A549 (cell line): ENCODE results near the gene JADE3. TPM values are rescaled to one million over a fixed set of nuclear protein-coding genes. Genes with fewer than 3 reads are reported as not detected.

Source experiments
- ATAC-seq, 2 experiments: fragments of 200-7000 bp in 1 of 2; fragments of >200 bp in 1 of 2; cut with Nextera tagmentation in 1 of 2; cut with Tn5 transposase in 1 of 2; 3 replicates each; pipeline versions ENCODE4 v1.8.0 to v1.9.1; 2018 to 2020; ENCODE audit warnings: mild to moderate bottlenecking in 1 of 2, moderate library complexity in 1 of 2
- CTCF ChIA-PET: fragments of 300-600 bp; sonication (Branson Sonifier 250); formaldehyde crosslinking; extraction: SDS; loops from one replicate; lab custom pipeline; 2021; ENCODE audit warnings: antibody characterized with exemption, inconsistent platforms; lab: Yijun Ruan, JAX
- POLR2A ChIA-PET: fragments of 350-600 bp; formaldehyde crosslinking; extraction: SDS; loops from one replicate; lab custom pipeline; 2021; ENCODE audit warnings: antibody characterized with exemption, inconsistent platforms; lab: Yijun Ruan, JAX
- DNase-seq, 2 experiments: peaks; one replicate each; pipeline versions ENCODE4 v3.0.0 to v3.0.0-alpha.2; 2011 to 2016; ENCODE audit warnings: low read depth in 1 of 2, low spot score in 1 of 2
- FAIRE-seq: peaks from 2 replicates; lab custom pipeline; 2011; peaks lifted over from hg19 to GRCh38; lab: Jason Lieb, UNC
- H3K27ac ChIP-seq, 2 experiments: fragments of >200 bp; sonication (Bioruptor Twin); formaldehyde crosslinking; 3 replicates each; pipeline ENCODE4 v1.5.1; 2016 to 2017
- H3K4me1 ChIP-seq: fragments of >200 bp; sonication (Bioruptor Twin); formaldehyde crosslinking; 3 replicates; pipeline ENCODE4 v1.6.1; 2016
- H3K4me2 ChIP-seq: fragments of >200 bp; sonication (Bioruptor Twin); formaldehyde crosslinking; 3 replicates; pipeline ENCODE4 v1.6.1; 2016
- H3K4me3 ChIP-seq: fragments of >200 bp; sonication (Bioruptor Twin); formaldehyde crosslinking; 3 replicates; pipeline ENCODE4 v1.5.1; 2016
- H3K9me3 ChIP-seq: fragments of >200 bp; sonication (Bioruptor Twin); formaldehyde crosslinking; 3 replicates; pipeline ENCODE4 v1.6.1; 2016
- BHLHE40 ChIP-seq: IDR thresholded peaks from 2 replicates; pipeline ENCODE4 v1.6.1; 2012; ENCODE audit warnings: low read depth, low read length, inconsistent platforms
- CBX2 ChIP-seq: fragments of 200-600 bp; sonication (generic); IDR thresholded peaks from 2 replicates; pipeline ENCODE4 v1.6.1; 2016; ENCODE audit warnings: low read depth, mild to moderate bottlenecking, borderline replicate concordance
- EHF ChIP-seq: fragments of 250-450 bp; sonication (Bioruptor Pico); IDR thresholded peaks from 2 replicates; pipeline ENCODE4 v1.5.0; 2020; ENCODE audit warnings: mild to moderate bottlenecking
- FOXS1 ChIP-seq: fragments of 250-450 bp; sonication (Bioruptor Pico); IDR thresholded peaks from 2 replicates; pipeline ENCODE4 v1.5.0; 2020; ENCODE audit warnings: mild to moderate bottlenecking, moderate library complexity
- GATA3 ChIP-seq: IDR thresholded peaks from 2 replicates; pipeline ENCODE4 v1.6.1; 2012; ENCODE audit warnings: borderline replicate concordance
- HDAC2 ChIP-seq: fragments of 200-600 bp; sonication (generic); IDR thresholded peaks from 2 replicates; pipeline ENCODE4 v1.6.1; 2016
- HEYL ChIP-seq: fragments of 250-450 bp; sonication (Bioruptor Pico); IDR thresholded peaks from 2 replicates; pipeline ENCODE4 v1.8.0; 2021; ENCODE audit warnings: mild to moderate bottlenecking, moderate library complexity
- JUNB ChIP-seq: fragments of >200 bp; sonication (Bioruptor Twin); formaldehyde crosslinking; IDR thresholded peaks from 2 replicates; pipeline ENCODE4 v1.6.1; 2016
- MAX ChIP-seq: IDR thresholded peaks from 2 replicates; pipeline ENCODE4 v1.6.1; 2012
- RAD21 ChIP-seq, 2 experiments: fragments of >200 bp in 1 of 2; sonication (Bioruptor Twin) in 1 of 2; formaldehyde crosslinking in 1 of 2; IDR thresholded peaks in 1 of 2; conservative IDR thresholded peaks in 1 of 2; 2 replicates in 1 of 2; 3 replicates in 1 of 2; pipeline ENCODE4 v1.6.1; 2012 to 2018; ENCODE audit warnings: inconsistent platforms in 1 of 2
- RARB ChIP-seq: fragments of 250-450 bp; sonication (Bioruptor Pico); IDR thresholded peaks from 2 replicates; pipeline ENCODE4 v1.8.0; 2021; ENCODE audit warnings: mild to moderate bottlenecking, moderate library complexity
- RCOR1 ChIP-seq: fragments of 150-350 bp; IDR thresholded peaks from 2 replicates; pipeline ENCODE4 v1.6.1; 2014; ENCODE audit warnings: antibody characterized with exemption, low read length, low read depth
- REST ChIP-seq: fragments of 200-600 bp; sonication (generic); IDR thresholded peaks from 2 replicates; pipeline ENCODE4 v1.6.1; 2016; ENCODE audit warnings: antibody characterized with exemption, mild to moderate bottlenecking, moderate library complexity
- TFCP2L1 ChIP-seq: fragments of 250-450 bp; sonication (Bioruptor Pico); IDR thresholded peaks from 2 replicates; pipeline ENCODE4 v1.5.0; 2021; ENCODE audit warnings: mild to moderate bottlenecking
- ZNF302 ChIP-seq: fragments of 250-450 bp; sonication (Bioruptor Pico); IDR thresholded peaks from 2 replicates; pipeline ENCODE4 v1.9.0; 2021; ENCODE audit warnings: inconsistent platforms, mild to moderate bottlenecking, moderate library complexity
- ZSCAN20 ChIP-seq: fragments of 250-450 bp; sonication (Bioruptor Pico); IDR thresholded peaks from 2 replicates; pipeline ENCODE4 v1.8.0; 2022; ENCODE audit warnings: mild to moderate bottlenecking, moderate library complexity
- WGBS: methylation state at CpG from one replicate; pipeline ENCODE4 v1.1.6; 2017; ENCODE audit errors: missing lambda C conversion rate; 5-methylcytosine and 5-hydroxymethylcytosine counted together
- polyA plus RNA-seq, 4 experiments: library from polyadenylated mRNA; depleted of rRNA in 3 of 4; stranded (reverse); fragments of >200 nt; fragmentation: RNase III in 1 of 4; extraction: RNeasy Plus Mini Kit Qiagen cat#74134 plus additional on column Dnase treatment in 1 of 4; gene quantifications; 2 replicates in 3 of 4; 3 replicates in 1 of 4; pipeline ENCODE4 v1.2.3, GENCODE V29; 2011 to 2017
- TF ChIP-seq, protein P1 (sequence below): fragments of 250-450 bp; sonication (Bioruptor Pico); IDR thresholded peaks from 2 replicates; pipeline ENCODE4 v1.5.0; 2021; ENCODE audit warnings: mild to moderate bottlenecking, moderate library complexity, borderline replicate concordance

JADE3 gene
- polyA plus RNA-seq, 2 of the 4 experiments (the other 2 are of a cell fraction): 10.6 to 19.8 TPM

DNA sequence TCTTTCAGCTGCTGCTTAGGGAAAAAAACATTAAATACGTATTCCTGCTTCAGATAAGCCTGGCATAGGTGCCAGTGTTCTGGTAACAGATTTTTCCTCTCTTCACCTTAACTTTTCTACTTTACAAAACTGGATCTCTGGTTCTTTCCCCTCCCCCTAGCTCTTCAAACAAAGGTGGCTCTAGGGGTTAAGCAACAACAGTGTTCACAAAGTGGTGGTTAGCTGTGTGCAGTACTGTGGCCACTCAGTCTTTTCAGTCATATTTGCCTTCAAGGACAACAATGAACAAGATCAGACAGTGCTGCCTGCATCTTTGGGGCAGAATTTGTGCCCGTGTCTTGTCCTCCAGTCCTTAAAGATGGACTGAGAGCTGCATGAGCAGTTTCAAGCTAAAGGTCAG, 151.0 kb downstream of the JADE3 start:
- H3K4me1 ChIP-seq: no peaks in the 10 kb centered on the region
- H3K4me2 ChIP-seq: no peak overlapping the region
- POLR2A ChIA-PET: no interaction called here
- H3K4me3 ChIP-seq: no peak overlapping the region
- H3K9me3 ChIP-seq: no peaks in the 10 kb centered on the region
- TF ChIP-seq HEYL (CRISPR knock-in tag) (no peak), BHLHE40 (no peak), FOXS1 (CRISPR knock-in tag) (no peak), GATA3 (no peak), CBX2 (no peak), MAX (no peak), RCOR1 (no peak), REST (no peak), HDAC2 (no peak), ZSCAN20 (no peak), RARB (CRISPR knock-in tag) (no peak), ZNF302 (CRISPR knock-in tag) (no peak), EHF (CRISPR knock-in tag) (no peak), TFCP2L1 (no peak)
- TF ChIP-seq, protein P1, sequence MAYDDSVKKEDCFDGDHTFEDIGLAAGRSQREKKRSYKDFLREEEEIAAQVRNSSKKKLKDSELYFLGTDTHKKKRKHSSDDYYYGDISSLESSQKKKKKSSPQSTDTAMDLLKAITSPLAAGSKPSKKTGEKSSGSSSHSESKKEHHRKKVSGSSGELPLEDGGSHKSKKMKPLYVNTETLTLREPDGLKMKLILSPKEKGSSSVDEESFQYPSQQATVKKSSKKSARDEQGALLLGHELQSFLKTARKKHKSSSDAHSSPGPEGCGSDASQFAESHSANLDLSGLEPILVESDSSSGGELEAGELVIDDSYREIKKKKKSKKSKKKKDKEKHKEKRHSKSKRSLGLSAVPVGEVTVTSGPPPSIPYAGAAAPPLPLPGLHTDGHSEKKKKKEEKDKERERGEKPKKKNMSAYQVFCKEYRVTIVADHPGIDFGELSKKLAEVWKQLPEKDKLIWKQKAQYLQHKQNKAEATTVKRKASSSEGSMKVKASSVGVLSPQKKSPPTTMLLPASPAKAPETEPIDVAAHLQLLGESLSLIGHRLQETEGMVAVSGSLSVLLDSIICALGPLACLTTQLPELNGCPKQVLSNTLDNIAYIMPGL (CRISPR knock-in tag): no peak
- no peak for DNase-seq
- WGBS: 97% methylated on average over 2 of the region's 2 CpGs
- no peak for ATAC-seq
- FAIRE-seq: no peak
- CTCF ChIA-PET: no interaction called here
- no peak overlapping the region for H3K27ac ChIP-seq

DNA sequence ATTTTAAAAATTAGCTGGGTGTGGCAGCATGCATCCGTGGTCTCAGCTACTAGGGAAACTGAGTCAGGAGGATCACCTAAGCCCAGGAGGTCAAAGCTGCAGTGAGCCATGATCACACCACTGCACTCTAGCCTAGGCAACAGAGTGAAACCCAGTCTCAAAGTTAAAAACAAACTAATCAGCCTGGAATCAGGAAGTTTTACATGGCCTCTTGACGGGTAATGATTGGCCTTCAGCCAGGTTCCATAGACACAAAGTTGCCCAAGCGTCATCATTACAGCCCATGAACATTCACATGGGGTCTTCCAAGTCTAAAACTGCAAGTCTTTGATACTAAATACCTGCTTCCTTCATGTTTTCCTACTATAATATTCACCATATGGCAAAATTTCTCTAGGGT, 156.0 kb downstream of the JADE3 start:
- H3K27ac ChIP-seq: no peak overlapping the region
- no peaks in the 10 kb centered on the region for H3K4me1 ChIP-seq
- ChIA-PET POLR2A (no interaction called here), CTCF (no interaction called here)
- TF ChIP-seq RAD21 (conservative IDR thresholded peaks at IDR 0.05 in 1 of 2, IDR thresholded peaks at IDR 0.05 in 1 of 2) (no peak), HEYL (CRISPR knock-in tag) (no peak), FOXS1 (CRISPR knock-in tag) (no peak)
- 88% methylated on average over 2 of the region's 3 CpGs for WGBS
- H3K4me2 ChIP-seq: no peak overlapping the region
- H3K4me3 ChIP-seq: no peak overlapping the region
- no peak for ATAC-seq
- no peak for DNase-seq
- no peaks in the 10 kb centered on the region for H3K9me3 ChIP-seq
- no peak for FAIRE-seq

DNA sequence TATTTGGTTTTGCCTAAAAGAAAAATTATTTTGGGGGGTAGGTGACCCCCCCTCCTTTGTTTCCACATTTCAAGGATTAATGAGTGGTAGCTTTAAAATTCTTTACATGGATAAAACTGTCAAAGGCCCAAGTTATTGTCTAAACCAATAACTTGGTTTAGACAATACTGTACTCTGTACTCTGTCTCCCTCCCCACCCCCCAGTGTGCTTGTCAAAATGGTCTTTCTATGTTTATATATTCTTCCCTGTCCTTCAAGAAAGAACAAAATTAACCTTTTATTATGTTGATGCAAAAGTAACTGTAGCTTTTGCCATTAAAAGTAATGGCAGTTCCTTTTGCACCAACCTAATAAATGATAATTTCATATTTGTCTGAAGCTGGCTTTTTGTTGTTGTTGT, 156.5 kb downstream of the JADE3 start:
- CTCF ChIA-PET: interaction anchor here (1.3 kb wide), 1 partner anchor 25 kb away, joined by 5 read pairs; no protein-coding TSS in a partner anchor
- no peak for TF ChIP-seq JUNB
- TF ChIP-seq, all 56 proteins: peak for 0
- ATAC-seq (no peak), DNase-seq (no peak), FAIRE-seq (no peak)
- no peaks in the 10 kb centered on the region for H3K9me3 ChIP-seq
- H3K27ac ChIP-seq: no peak overlapping the region
- no peaks in the 10 kb centered on the region for H3K4me1 ChIP-seq
- POLR2A ChIA-PET: no interaction called here
- no peak overlapping the region for H3K4me2 ChIP-seq
- no peak overlapping the region for H3K4me3 ChIP-seq
